H1 (cell line): Measurements from ENCODE around the gene RBM14. TPM values are rescaled to one million over a fixed set of nuclear protein-coding genes. Genes with fewer than 3 reads are reported as not detected.

ENCODE experiments used
- CTCF ChIA-PET: fragments of 300-600 bp; sonication (Branson Sonifier 250); formaldehyde crosslinking; loops from one replicate; lab custom pipeline; 2021; ENCODE audit not compliant: partially characterized antibody; lab: Charles Lee
- POLR2A ChIA-PET: fragments of 300-600 bp; sonication (Branson Sonifier 250); formaldehyde crosslinking; loops from one replicate; lab custom pipeline; 2021; ENCODE audit warnings: inconsistent platforms; ENCODE audit not compliant: partially characterized antibody; lab: Charles Lee
- DNase-seq, 2 experiments: peaks; one replicate each; pipeline versions ENCODE4 v3.0.0 to v3.0.0-alpha.2; 2010 to 2022; ENCODE audit warnings: low spot score in 2 of 2, low read depth in 1 of 2, mixed read lengths in 1 of 2
- FAIRE-seq: peaks from 2 replicates; lab custom pipeline; 2011; peaks lifted over from hg19 to GRCh38; lab: Jason Lieb, UNC
- H2AFZ ChIP-seq: 2 replicates; pipeline ENCODE4 v1.8.1; 2012; ENCODE audit warnings: low read length, inconsistent platforms
- H2AK5ac ChIP-seq: 2 replicates; pipeline ENCODE4 v1.6.1; 2013; ENCODE audit warnings: low read depth, low read length
- H2BK120ac ChIP-seq: replicated peaks from 2 replicates; pipeline ENCODE3; 2013; ENCODE audit warnings: low read depth, low read length, inconsistent platforms
- H2BK12ac ChIP-seq: 2 replicates; pipeline ENCODE4 v1.6.1; 2013; ENCODE audit warnings: low read depth, low read length
- H2BK15ac ChIP-seq: 2 replicates; pipeline ENCODE4 v1.6.1; 2013; ENCODE audit warnings: low read length
- H2BK20ac ChIP-seq: 2 replicates; pipeline ENCODE4 v1.6.1; 2013; ENCODE audit warnings: low read length
- H2BK5ac ChIP-seq: 2 replicates; pipeline ENCODE4 v1.6.1; 2013; ENCODE audit warnings: low read depth, low read length
- H3K14ac ChIP-seq: 2 replicates; pipeline ENCODE4 v1.6.1; 2013; ENCODE audit warnings: inconsistent platforms; ENCODE audit not compliant: insufficient read length
- H3K18ac ChIP-seq: 2 replicates; pipeline ENCODE4 v1.6.1; 2013; ENCODE audit warnings: low read length; ENCODE audit errors: extremely low read depth
- H3K23ac ChIP-seq: 2 replicates; pipeline ENCODE4 v1.6.1; 2013; ENCODE audit warnings: inconsistent platforms; ENCODE audit not compliant: insufficient read length
- H3K23me2 ChIP-seq: 2 replicates; pipeline ENCODE4 v1.6.1; 2013; ENCODE audit warnings: low read depth, low read length
- H3K27ac ChIP-seq: 2 replicates; pipeline ENCODE4 v1.6.1; 2011; ENCODE audit warnings: low read depth, low read length, inconsistent platforms
- H3K27me3 ChIP-seq, 4 experiments: replicated peaks in 1 of 4; 1 replicate in 1 of 4; 2 replicates in 3 of 4; pipeline versions ENCODE4 v1.6.1 to v1.8.1; 2011 to 2013; ENCODE audit warnings: low read length in 3 of 4, mild to moderate bottlenecking in 3 of 4, inconsistent platforms in 2 of 4, mixed read lengths in 2 of 4, moderate library complexity in 1 of 4; ENCODE audit not compliant: control insufficient read depth in 3 of 4, insufficient read depth in 3 of 4; ENCODE audit errors: extremely low read depth in 1 of 4
- H3K36me3 ChIP-seq, 4 experiments: 2 replicates each; pipeline versions ENCODE4 v1.6.1 to v1.8.1; 2011 to 2013; ENCODE audit warnings: mild to moderate bottlenecking in 4 of 4, low read length in 3 of 4, moderate library complexity in 2 of 4, control low read depth in 1 of 4, inconsistent platforms in 1 of 4; ENCODE audit not compliant: insufficient read depth in 4 of 4, control insufficient read depth in 2 of 4
- H3K4ac ChIP-seq: replicated peaks from 2 replicates; pipeline ENCODE3; 2013; ENCODE audit warnings: low read length, low read depth, mixed read lengths, inconsistent platforms; ENCODE audit not compliant: insufficient read length
- H3K4me1 ChIP-seq, 4 experiments: replicated peaks in 1 of 4; 1 replicate in 1 of 4; 2 replicates in 3 of 4; pipeline versions ENCODE4 v1.6.1 to v1.8.1; 2011 to 2013; ENCODE audit warnings: low read length in 3 of 4, inconsistent platforms in 2 of 4, mixed read lengths in 1 of 4; ENCODE audit not compliant: insufficient read depth in 4 of 4, control insufficient read depth in 3 of 4
- H3K4me2 ChIP-seq, 2 experiments: 2 replicates each; pipeline versions ENCODE4 v1.6.1 to v1.8.1; 2011 to 2013; ENCODE audit warnings: low read depth in 2 of 2, low read length in 2 of 2, control low read depth in 1 of 2, inconsistent platforms in 1 of 2, mild to moderate bottlenecking in 1 of 2; ENCODE audit not compliant: insufficient read depth in 1 of 2
- H3K4me3 ChIP-seq, 4 experiments: fragments of 200-600, 300-600 bp in 1 of 4; sonication (generic), shearing (Covaris generic), sonication (Bioruptor Twin) in 1 of 4; 2 replicates each; pipeline versions ENCODE4 v1.5.1 to v1.8.1; 2011 to 2016; ENCODE audit warnings: low read length in 4 of 4, low read depth in 3 of 4, control low read depth in 2 of 4, inconsistent platforms in 2 of 4, mild to moderate bottlenecking in 2 of 4, mixed read lengths in 1 of 4, moderate library complexity in 1 of 4; ENCODE audit not compliant: insufficient read depth in 2 of 4; ENCODE audit errors: extremely low read depth in 1 of 4
- H3K56ac ChIP-seq: replicated peaks from 2 replicates; pipeline ENCODE3; 2013; ENCODE audit warnings: low read depth, mild to moderate bottlenecking, mixed read lengths, low read length, inconsistent platforms; ENCODE audit not compliant: insufficient read length
- H3K79me1 ChIP-seq: 2 replicates; pipeline ENCODE4 v1.6.1; 2013; ENCODE audit warnings: low read depth, low read length, control low read depth
- H3K79me2 ChIP-seq, 2 experiments: 2 replicates each; pipeline versions ENCODE4 v1.6.1 to v1.8.1; 2012 to 2013; ENCODE audit warnings: low read length in 2 of 2, mild to moderate bottlenecking in 2 of 2, inconsistent platforms in 1 of 2; ENCODE audit not compliant: insufficient read depth in 2 of 2, control insufficient read depth in 1 of 2
- H3K9ac ChIP-seq, 4 experiments: replicated peaks in 1 of 4; 1 replicate in 1 of 4; 2 replicates in 3 of 4; pipeline versions ENCODE4 v1.6.1 to v1.8.1; 2011 to 2013; ENCODE audit warnings: low read depth in 3 of 4, low read length in 3 of 4, control low read depth in 2 of 4, mild to moderate bottlenecking in 2 of 4, moderate library complexity in 2 of 4, inconsistent platforms in 1 of 4; ENCODE audit errors: extremely low read depth in 1 of 4
- H3K9me3 ChIP-seq, 2 experiments: 2 replicates each; pipeline versions ENCODE4 v1.6.1 to v1.8.1; 2012 to 2013; ENCODE audit warnings: mild to moderate bottlenecking in 2 of 2, moderate library complexity in 2 of 2, control low read depth in 1 of 2, inconsistent platforms in 1 of 2, low read depth in 1 of 2, low read length in 1 of 2, mixed read lengths in 1 of 2; ENCODE audit not compliant: insufficient read depth in 2 of 2
- H4K20me1 ChIP-seq, 2 experiments: replicated peaks in 1 of 2; 2 replicates each; pipeline versions ENCODE3 to v1.8.1; 2011 to 2013; ENCODE audit warnings: inconsistent platforms in 2 of 2, low read length in 2 of 2, mild to moderate bottlenecking in 1 of 2; ENCODE audit not compliant: insufficient read depth in 2 of 2, control insufficient read depth in 1 of 2
- H4K5ac ChIP-seq: 2 replicates; pipeline ENCODE4 v1.6.1; 2013; ENCODE audit warnings: low read length, low read depth, mixed read lengths, inconsistent platforms; ENCODE audit not compliant: insufficient read length
- H4K8ac ChIP-seq: 2 replicates; pipeline ENCODE4 v1.8.0; 2013; ENCODE audit warnings: mild to moderate bottlenecking, moderate library complexity, low read length, inconsistent platforms; ENCODE audit not compliant: insufficient read depth; ENCODE audit errors: extremely low read depth
- H4K91ac ChIP-seq: replicated peaks from 2 replicates; pipeline ENCODE3; 2013; ENCODE audit warnings: low read length, mixed read lengths, inconsistent platforms; ENCODE audit not compliant: insufficient read length
- JUN ChIP-seq: IDR thresholded peaks from 2 replicates; pipeline ENCODE4 v1.6.1; 2011; ENCODE audit warnings: low read depth, mild to moderate bottlenecking, improper control_type of control experiment, low read length
- TBP ChIP-seq: IDR thresholded peaks from 2 replicates; pipeline ENCODE4 v1.6.1; 2011; ENCODE audit warnings: low read depth, low read length, improper control_type of control experiment
- WGBS, 2 experiments: shearing (Covaris generic) in 1 of 2; methylation state at CpG; one replicate each; pipeline versions ENCODE4 v1.1.6 to v1.1.7; 2013 to 2015; ENCODE audit warnings: low lambda C conversion rate in 2 of 2, mixed read lengths in 2 of 2, inconsistent platforms in 1 of 2, low coverage in 1 of 2, missing lambda C conversion rate in 1 of 2; ENCODE audit not compliant: insufficient replicate concordance in 2 of 2, insufficient coverage in 1 of 2, insufficient read length in 1 of 2; ENCODE audit errors: extremely low coverage in 1 of 2, missing lambda C conversion rate in 1 of 2; 5-methylcytosine and 5-hydroxymethylcytosine counted together
- polyA plus RNA-seq, 7 experiments: library from polyadenylated mRNA; depleted of rRNA in 3 of 7; stranded (reverse) in 5 of 7; unstranded in 2 of 7; fragments of >200 nt in 5 of 7; fragments of 200-250 nt in 2 of 7; gene quantifications; 1 replicate in 5 of 7; 2 replicates in 1 of 7; 4 replicates in 1 of 7; pipeline versions ENCODE4 v1.2.1 to v1.2.3, GENCODE V29; 2011 to 2013; ENCODE audit warnings: missing spikeins in 2 of 7, mixed read lengths in 2 of 7
- total RNA-seq: library from RNA; stranded (reverse); fragmentation: NEBNext Ultra II Directional; extraction: Animal tissue kit (Norgen Biotek cat#: 25700); gene quantifications from 2 replicates; pipeline ENCODE4 v1.2.1, GENCODE V29; 2021

Gene RBM14
- total and polyA plus RNA-seq, 2 of the 8 experiments (the other 6 are each of a cell fraction or from before 2014, with no cell fraction given) = 67.2 to 142 TPM

- peaks cover 34% of the 10 kb centered on the region for H3K79me1 ChIP-seq
- peaks cover 58 to 100% of the 10 kb centered on the region in 2 experiments for H3K79me2 ChIP-seq
- no peak overlapping the region for H2BK12ac ChIP-seq
- H3K4me3 ChIP-seq = no peak overlapping the region
- H3K4me1 ChIP-seq = no peaks in the 10 kb centered on the region
- POLR2A ChIA-PET = interaction anchor here (0.8 to 66.2 kb wide), 4 partner anchors 6 to 84 kb away, joined by 3 to 2165 read pairs (median 1084); partner anchors contain the start of genes CCDC87, CCS, RBM14 and RBM4
- H4K91ac ChIP-seq = no peak overlapping the region
- H3K4ac ChIP-seq = no peak overlapping the region
- no peaks in the 10 kb centered on the region for H3K23me2 ChIP-seq
- no peak overlapping the region for H3K4me2 ChIP-seq
- H3K18ac ChIP-seq = no peak overlapping the region
- H3K27ac ChIP-seq = no peak overlapping the region
- no peak overlapping the region for H3K14ac ChIP-seq
- peaks cover 53 to 87% (median 82%) of the 10 kb centered on the region in 4 experiments for H3K36me3 ChIP-seq
- H3K9ac ChIP-seq = no peak overlapping the region
- H3K27me3 ChIP-seq = no peaks in the 10 kb centered on the region
- H4K20me1 ChIP-seq = peaks cover 54 to 60% of the 10 kb centered on the region in 2 experiments
- no peaks in the 10 kb centered on the region for H3K9me3 ChIP-seq
- H2BK5ac ChIP-seq = no peak overlapping the region
- no peak overlapping the region for H4K5ac ChIP-seq
- CTCF ChIA-PET = interaction anchor here (0.6 to 2.1 kb wide), 4 partner anchors 9 to 242 kb away, joined by 3 to 7 read pairs (median 5); partner anchors contain the start of gene RBM4
- FAIRE-seq = no peak
- H2BK20ac ChIP-seq = no peak overlapping the region
- TF ChIP-seq JUN (no peak), TBP (no peak)
- DNase-seq = no peak
- H2BK15ac ChIP-seq = no peak overlapping the region
- no peak overlapping the region for H2BK120ac ChIP-seq
- no peak overlapping the region for H2AK5ac ChIP-seq
- H4K8ac ChIP-seq = no peak overlapping the region
- 98% methylated on average over 7 of the region's 7 CpGs; no CpG with 5 or more reads in 1 of the 2 experiments for WGBS, 2 experiments
- no peak overlapping the region for H3K56ac ChIP-seq
- H2AFZ ChIP-seq = no peak overlapping the region
- H3K23ac ChIP-seq = no peak overlapping the region
These were observed 10.5 kb downstream of the RBM14 start for GRCh38 chr11:66626926-66627325.
